Progenitor cell of endocrine pancreas (in vitro differentiated cells): ENCODE results near the gene L3MBTL3. TPM values are rescaled to one million over a fixed set of nuclear protein-coding genes. Genes with fewer than 3 reads are reported as not detected.
"Not testable (repeated sequence)": the region's sequence is repeated elsewhere in the genome, so short reads cannot be mapped to it uniquely, and the experiment has no call there.

Experiments
- DNase-seq: peaks from one replicate; pipeline ENCODE4 v3.0.0; 2021; ENCODE audit warnings: low spot score; ENCODE audit not compliant: unreplicated experiment
- H3K27ac Mint-ChIP-seq: 2 replicates; pipeline ENCODE4 v1.8.0; 2021; ENCODE audit warnings: mild to moderate bottlenecking, moderate library complexity, mixed read lengths
- H3K27me3 Mint-ChIP-seq: 2 replicates; pipeline ENCODE4 v1.8.0; 2021; ENCODE audit warnings: mixed read lengths
- H3K36me3 Mint-ChIP-seq: 2 replicates; pipeline ENCODE4 v1.8.0; 2022; ENCODE audit warnings: mixed read lengths; ENCODE audit not compliant: insufficient read depth
- H3K4me1 Mint-ChIP-seq: 2 replicates; pipeline ENCODE4 v1.8.0; 2021; ENCODE audit warnings: low read depth, mixed read lengths
- H3K4me3 Mint-ChIP-seq: 2 replicates; pipeline ENCODE4 v1.8.0; 2021; ENCODE audit warnings: low read depth, mild to moderate bottlenecking, moderate library complexity, mixed read lengths
- H3K9me3 Mint-ChIP-seq: 2 replicates; pipeline ENCODE4 v1.8.0; 2021; ENCODE audit warnings: low read depth, mixed read lengths
- total RNA-seq: library from RNA; stranded (reverse); gene quantifications from 2 replicates; pipeline ENCODE4 v1.2.1, GENCODE V29; 2021
- TF ChIP-seq, protein P1 (sequence below): fragments of 200-600 bp; sonication (generic); IDR thresholded peaks from one replicate; pipeline ENCODE4 v1.5.0; 2021; ENCODE audit warnings: antibody characterized with exemption, mild to moderate bottlenecking; ENCODE audit not compliant: unreplicated experiment

The L3MBTL3 gene
- total RNA-seq, 1 donor from 2014 or later: 30.3 TPM

DNA sequence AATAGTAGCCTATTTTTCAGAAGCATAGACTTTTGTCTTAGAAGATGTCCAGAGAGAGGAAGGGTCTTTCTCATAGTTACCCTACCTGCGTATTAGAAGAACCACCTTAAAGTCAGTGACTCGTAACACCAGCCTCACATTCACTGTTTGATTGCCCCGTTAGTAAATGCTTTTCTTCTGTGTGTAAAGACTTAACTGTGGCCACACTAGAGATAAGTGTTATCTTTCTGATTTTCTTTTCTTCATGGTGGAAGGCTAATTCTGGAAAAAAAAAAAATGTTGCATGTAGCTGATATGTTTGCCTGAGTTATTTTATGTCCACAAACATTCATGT, 120.5 kb downstream of the L3MBTL3 start:
- H3K9me3 Mint-ChIP-seq: no peaks in the 10 kb centered on the region
- peaks cover 40% of the 10 kb centered on the region for H3K27me3 Mint-ChIP-seq
- TF ChIP-seq, protein P1, sequence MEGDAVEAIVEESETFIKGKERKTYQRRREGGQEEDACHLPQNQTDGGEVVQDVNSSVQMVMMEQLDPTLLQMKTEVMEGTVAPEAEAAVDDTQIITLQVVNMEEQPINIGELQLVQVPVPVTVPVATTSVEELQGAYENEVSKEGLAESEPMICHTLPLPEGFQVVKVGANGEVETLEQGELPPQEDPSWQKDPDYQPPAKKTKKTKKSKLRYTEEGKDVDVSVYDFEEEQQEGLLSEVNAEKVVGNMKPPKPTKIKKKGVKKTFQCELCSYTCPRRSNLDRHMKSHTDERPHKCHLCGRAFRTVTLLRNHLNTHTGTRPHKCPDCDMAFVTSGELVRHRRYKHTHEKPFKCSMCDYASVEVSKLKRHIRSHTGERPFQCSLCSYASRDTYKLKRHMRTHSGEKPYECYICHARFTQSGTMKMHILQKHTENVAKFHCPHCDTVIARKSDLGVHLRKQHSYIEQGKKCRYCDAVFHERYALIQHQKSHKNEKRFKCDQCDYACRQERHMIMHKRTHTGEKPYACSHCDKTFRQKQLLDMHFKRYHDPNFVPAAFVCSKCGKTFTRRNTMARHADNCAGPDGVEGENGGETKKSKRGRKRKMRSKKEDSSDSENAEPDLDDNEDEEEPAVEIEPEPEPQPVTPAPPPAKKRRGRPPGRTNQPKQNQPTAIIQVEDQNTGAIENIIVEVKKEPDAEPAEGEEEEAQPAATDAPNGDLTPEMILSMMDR: no peak
- H3K4me3 Mint-ChIP-seq: no peak overlapping the region
- H3K27ac Mint-ChIP-seq: no peak overlapping the region
- H3K36me3 Mint-ChIP-seq: peaks cover 29% of the 10 kb centered on the region
- peaks cover 16% of the 10 kb centered on the region for H3K4me1 Mint-ChIP-seq
- DNase-seq: no peak

DNA sequence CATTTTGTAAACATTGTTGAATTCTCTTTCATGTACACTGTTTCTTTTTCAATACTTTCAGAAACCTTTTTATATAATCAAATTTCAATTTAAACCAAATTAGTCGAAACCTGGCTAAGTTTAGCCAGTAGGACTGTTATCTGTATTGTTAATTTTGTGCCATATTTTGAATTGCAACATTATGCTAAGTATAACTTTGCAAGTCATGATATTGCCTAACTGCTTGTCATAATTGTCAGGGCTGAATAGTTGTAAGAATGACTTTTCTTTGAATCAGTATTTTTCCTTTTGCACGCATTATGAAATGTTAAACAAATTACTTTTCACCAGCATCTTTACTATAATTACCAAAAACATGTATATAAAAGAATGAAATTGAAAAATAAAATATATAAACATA, 121.7 kb downstream of the L3MBTL3 start:
- peaks cover 35% of the 10 kb centered on the region for H3K27me3 Mint-ChIP-seq
- H3K9me3 Mint-ChIP-seq: no peaks in the 10 kb centered on the region
- TF ChIP-seq, protein P1: no peak
- peaks cover 24% of the 10 kb centered on the region for H3K36me3 Mint-ChIP-seq
- peaks cover 16% of the 10 kb centered on the region for H3K4me1 Mint-ChIP-seq
- no peak overlapping the region for H3K4me3 Mint-ChIP-seq
- no peak for DNase-seq
- H3K27ac Mint-ChIP-seq: no peak overlapping the region

DNA sequence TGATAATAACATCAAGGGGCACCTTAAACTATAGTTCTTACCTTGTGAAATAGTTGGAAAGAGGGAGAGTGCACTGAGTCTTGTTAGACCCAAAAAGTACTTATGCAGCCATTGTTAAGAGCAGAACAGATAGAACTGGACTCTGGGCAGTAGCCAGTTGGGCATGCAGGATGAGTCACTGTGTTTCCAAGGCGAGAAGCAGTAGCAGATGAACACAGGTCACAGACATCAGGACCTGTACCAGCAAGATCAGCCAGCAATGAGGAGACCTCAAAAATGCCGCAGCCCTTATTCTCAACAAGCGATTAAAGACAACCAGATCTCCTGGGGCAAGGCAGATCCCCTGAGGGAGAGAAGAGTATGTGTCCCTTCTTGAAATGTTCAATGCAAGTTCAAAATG, 125.3 kb downstream of the L3MBTL3 start:
- Mint-ChIP-seq H3K4me3 (no peak overlapping the region), H3K36me3 (peaks cover 19% of the 10 kb centered on the region), H3K9me3 (no peaks in the 10 kb centered on the region), H3K27me3 (peaks cover 20% of the 10 kb centered on the region), H3K4me1 (peaks cover 10% of the 10 kb centered on the region), H3K27ac (no peak overlapping the region)
- no peak for DNase-seq
- TF ChIP-seq, protein P1: no peak

DNA sequence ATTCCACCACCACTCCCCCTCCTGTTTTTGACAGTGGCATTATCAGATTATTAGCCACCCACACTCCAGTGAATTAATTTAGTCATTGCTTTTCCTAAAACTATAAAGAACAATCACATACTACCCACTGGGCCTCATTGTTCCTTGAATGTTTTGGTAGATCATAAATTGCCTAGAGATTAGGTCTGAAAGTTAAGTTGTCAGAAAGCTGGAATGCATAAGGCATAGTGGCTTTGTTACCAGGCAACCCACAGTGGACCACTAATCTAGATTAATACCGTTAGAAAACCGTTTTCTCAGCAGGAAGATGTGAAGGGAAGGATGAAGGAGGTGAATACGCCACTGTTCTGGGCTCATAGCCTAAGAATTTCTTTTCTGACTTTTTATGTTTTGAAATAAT, 128.7 kb downstream of the L3MBTL3 start:
- TF ChIP-seq, protein P1: no peak
- Mint-ChIP-seq H3K27ac (no peak overlapping the region), H3K36me3 (peaks cover 13% of the 10 kb centered on the region), H3K4me1 (no peaks in the 10 kb centered on the region), H3K27me3 (peaks cover 13% of the 10 kb centered on the region), H3K9me3 (no peaks in the 10 kb centered on the region), H3K4me3 (no peak overlapping the region)
- no peak for DNase-seq

DNA sequence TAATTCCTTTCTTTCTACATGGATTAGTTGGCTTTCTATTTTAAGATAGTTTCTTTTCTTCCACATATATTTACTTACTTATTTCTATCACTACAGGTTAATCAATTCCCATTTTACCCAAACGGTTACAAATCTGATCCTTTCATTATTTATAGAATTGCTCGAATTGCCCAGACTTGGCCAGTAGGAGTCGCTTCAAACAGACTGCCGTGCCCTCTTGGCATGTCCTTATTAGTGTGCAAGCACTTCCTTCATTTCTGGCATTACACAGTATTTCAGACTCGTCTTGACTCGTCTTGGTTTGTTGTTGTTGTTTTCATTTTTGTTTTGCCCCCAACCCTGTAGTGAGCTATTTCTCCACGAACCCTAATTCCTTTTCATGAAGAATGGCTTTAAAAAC, 129.8 kb downstream of the L3MBTL3 start:
- no peaks in the 10 kb centered on the region for H3K9me3 Mint-ChIP-seq
- peaks cover 11% of the 10 kb centered on the region for H3K36me3 Mint-ChIP-seq
- TF ChIP-seq, protein P1: no peak
- no peak overlapping the region for H3K27ac Mint-ChIP-seq
- DNase-seq: no peak
- H3K4me3 Mint-ChIP-seq: no peak overlapping the region
- H3K4me1 Mint-ChIP-seq: no peaks in the 10 kb centered on the region
- H3K27me3 Mint-ChIP-seq: peaks cover 6% of the 10 kb centered on the region

DNA sequence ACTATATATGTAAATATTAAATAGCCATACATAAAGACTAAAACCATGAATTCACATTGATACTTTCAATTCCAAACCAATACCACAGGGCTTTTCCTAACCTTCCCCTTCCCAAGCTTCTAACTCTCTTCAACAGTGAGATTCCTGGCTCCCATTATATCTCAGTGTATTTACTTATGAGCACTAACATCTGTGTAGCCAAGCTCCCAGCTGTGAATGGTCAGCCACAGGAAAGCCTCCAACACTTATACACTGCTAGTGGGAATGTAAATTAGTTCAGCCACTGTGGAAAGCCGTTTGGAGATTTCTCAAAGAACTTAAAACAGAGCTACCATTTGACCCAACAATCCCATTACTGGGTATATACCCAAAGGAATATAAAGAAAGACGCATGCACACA, 130.6 kb downstream of the L3MBTL3 start:
- not testable (repeated sequence) for H3K4me1 Mint-ChIP-seq, DNase-seq, H3K9me3 Mint-ChIP-seq, H3K36me3 Mint-ChIP-seq, H3K4me3 Mint-ChIP-seq, H3K27me3 Mint-ChIP-seq, H3K27ac Mint-ChIP-seq
